Measurements from ENCODE around the gene TMEM182.

GRCh38 chr2:102754456-102755145, 7.2 kb upstream of the TMEM182 start:
- no peak for TF ChIP-seq CTCF (IDR thresholded peaks at IDR 0.05; ENCODE audit: insufficient read depth, low read depth, low read length)
- no peak for TF ChIP-seq EZH2 (IDR thresholded peaks at IDR 0.05; ENCODE audit: insufficient read depth, low read length)

Data from astrocyte (in vitro differentiated cells and primary cell).